IMR-90 (cell line): ENCODE measurements around the gene TAAR1. TPM values are rescaled to one million over a fixed set of nuclear protein-coding genes. Genes with fewer than 3 reads are reported as not detected.
"Not testable (repeated sequence)": the region's sequence is repeated elsewhere in the genome, so short reads cannot be mapped to it uniquely, and the experiment has no call there.

Source experiments
- ATAC-seq: fragments of 200-7000 bp; cut with Tn5 transposase; 2 replicates; pipeline ENCODE4 v1.9.1; 2020; ENCODE audit warnings: low read depth, mild to moderate bottlenecking, moderate library complexity
- BruUV-seq: library from RNA; stranded (reverse); fragments of 400-500 nt; replicated peaks from 2 replicates; lab custom pipeline; 2021; lab: Mats Ljungman, UMichigan
- CTCF ChIA-PET: fragments of 300-600 bp; formaldehyde crosslinking; extraction: SDS; loops from one replicate; lab custom pipeline; 2021; ENCODE audit warnings: antibody characterized with exemption; lab: Yijun Ruan, JAX
- POLR2A ChIA-PET: fragments of 300-600 bp; sonication (Branson Sonifier 250); formaldehyde crosslinking; loops from one replicate; lab custom pipeline; 2022; ENCODE audit warnings: antibody characterized with exemption; ENCODE audit not compliant: unreplicated experiment; lab: Charles Lee
- DNase-seq: peaks from one replicate; pipeline ENCODE4 v3.0.0; 2013
- H2AFZ ChIP-seq: replicated peaks from 2 replicates; pipeline ENCODE3; 2013; ENCODE audit warnings: low read length, mild to moderate bottlenecking; ENCODE audit not compliant: poor library complexity
- H2AK5ac ChIP-seq: 2 replicates; pipeline ENCODE4 v1.6.1; 2013; ENCODE audit warnings: low read depth, low read length, inconsistent platforms
- H2AK9ac ChIP-seq: replicated peaks from 2 replicates; pipeline ENCODE3; 2013; ENCODE audit warnings: mild to moderate bottlenecking, low read depth, low read length, moderate library complexity; ENCODE audit not compliant: poor library complexity
- H2BK120ac ChIP-seq: 2 replicates; pipeline ENCODE4 v1.6.1; 2013; ENCODE audit warnings: low read depth, low read length, inconsistent platforms
- H2BK15ac ChIP-seq: 3 replicates; pipeline ENCODE4 v1.6.1; 2013; ENCODE audit warnings: low read depth, low read length, inconsistent platforms
- H2BK20ac ChIP-seq: 2 replicates; pipeline ENCODE4 v1.6.1; 2013; ENCODE audit warnings: low read depth, mild to moderate bottlenecking, inconsistent platforms, low read length, moderate library complexity
- H2BK5ac ChIP-seq: 2 replicates; pipeline ENCODE4 v1.6.1; 2013; ENCODE audit warnings: mild to moderate bottlenecking, low read depth, low read length, inconsistent platforms; ENCODE audit not compliant: poor library complexity, severe bottlenecking
- H3K14ac ChIP-seq: replicated peaks from 2 replicates; pipeline ENCODE4 v1.6.1; 2013; ENCODE audit warnings: low read depth, low read length, inconsistent platforms
- H3K18ac ChIP-seq: 2 replicates; pipeline ENCODE4 v1.6.1; 2013; ENCODE audit warnings: low read depth, low read length, control low read depth
- H3K23ac ChIP-seq: 2 replicates; pipeline ENCODE4 v1.6.1; 2013; ENCODE audit warnings: low read depth, low read length, inconsistent platforms
- H3K27ac ChIP-seq: 2 replicates; pipeline ENCODE4 v1.5.1; 2013; ENCODE audit warnings: mild to moderate bottlenecking, control low read depth, low read length; ENCODE audit not compliant: insufficient read depth
- H3K27me3 ChIP-seq: 2 replicates; pipeline ENCODE4 v1.6.1; 2013; ENCODE audit warnings: low read length; ENCODE audit not compliant: control insufficient read depth, insufficient read depth
- H3K36me3 ChIP-seq: 2 replicates; pipeline ENCODE4 v1.6.1; 2013; ENCODE audit warnings: low read length, mixed read lengths; ENCODE audit not compliant: control insufficient read depth, insufficient read depth
- H3K4ac ChIP-seq: 2 replicates; pipeline ENCODE4 v1.6.1; 2013; ENCODE audit warnings: low read depth, low read length, inconsistent platforms
- H3K4me1 ChIP-seq: 2 replicates; pipeline ENCODE4 v1.6.1; 2013; ENCODE audit warnings: low read length, mixed read lengths; ENCODE audit not compliant: control insufficient read depth, insufficient read depth
- H3K4me2 ChIP-seq: 2 replicates; pipeline ENCODE4 v1.6.1; 2013; ENCODE audit warnings: low read depth, mild to moderate bottlenecking, control low read depth, low read length, moderate library complexity
- H3K4me3 ChIP-seq: 2 replicates; pipeline ENCODE4 v1.5.1; 2013; ENCODE audit warnings: low read depth, mild to moderate bottlenecking, control low read depth, low read length, moderate library complexity; ENCODE audit not compliant: insufficient read depth
- H3K56ac ChIP-seq: 2 replicates; pipeline ENCODE4 v1.6.1; 2013; ENCODE audit warnings: low read length, inconsistent platforms; ENCODE audit not compliant: insufficient read depth; ENCODE audit errors: extremely low read depth
- H3K79me1 ChIP-seq, 2 experiments: 2 replicates each; pipeline ENCODE4 v1.6.1; 2013; ENCODE audit warnings: low read length in 2 of 2, inconsistent platforms in 1 of 2, low read depth in 1 of 2
- H3K9ac ChIP-seq: 2 replicates; pipeline ENCODE4 v1.6.1; 2013; ENCODE audit warnings: low read depth, low read length, control low read depth
- H3K9me1 ChIP-seq: 2 replicates; pipeline ENCODE4 v1.6.1; 2013; ENCODE audit warnings: low read length, inconsistent platforms; ENCODE audit not compliant: insufficient read depth
- H3K9me3 ChIP-seq: 2 replicates; pipeline ENCODE4 v1.6.1; 2013; ENCODE audit warnings: low read length; ENCODE audit not compliant: control insufficient read depth, insufficient read depth
- H4K20me1 ChIP-seq: 2 replicates; pipeline ENCODE4 v1.6.1; 2013; ENCODE audit warnings: low read length, inconsistent platforms; ENCODE audit not compliant: insufficient read depth
- H4K5ac ChIP-seq: 2 replicates; pipeline ENCODE4 v1.6.1; 2013; ENCODE audit warnings: mild to moderate bottlenecking, low read depth, low read length, control low read depth
- H4K8ac ChIP-seq, 2 experiments: 2 replicates each; pipeline ENCODE4 v1.6.1; 2013; ENCODE audit warnings: low read depth in 2 of 2, low read length in 2 of 2, control low read depth in 1 of 2, inconsistent platforms in 1 of 2
- H4K91ac ChIP-seq: 2 replicates; pipeline ENCODE4 v1.6.1; 2013; ENCODE audit warnings: low read depth, low read length, inconsistent platforms; ENCODE audit not compliant: insufficient read depth
- RAD21 ChIP-seq: IDR thresholded peaks from 2 replicates; pipeline ENCODE4 v1.6.1; 2012; ENCODE audit warnings: low read length, improper control_type of control experiment
- RCOR1 ChIP-seq: IDR thresholded peaks from 2 replicates; pipeline ENCODE4 v1.6.1; 2012; ENCODE audit warnings: mild to moderate bottlenecking, low read length, improper control_type of control experiment; ENCODE audit not compliant: insufficient replicate concordance
- RFX5 ChIP-seq: IDR thresholded peaks from 2 replicates; pipeline ENCODE4 v1.8.0; 2012; ENCODE audit warnings: low read depth, mild to moderate bottlenecking, low read length, moderate library complexity
- WGBS, 2 experiments: methylation state at CpG; one replicate each; pipeline versions ENCODE4 v1.1.5 to v1.1.7; 2013; ENCODE audit warnings: missing lambda C conversion rate in 2 of 2; ENCODE audit not compliant: insufficient read length in 1 of 2; ENCODE audit errors: extremely low coverage in 2 of 2; 5-methylcytosine and 5-hydroxymethylcytosine counted together
- dilution Hi-C: fragments of 300-500 bp; cut with HindIII; formaldehyde crosslinking; loops from one replicate; pipeline ENCODE4 v1.14.3; 2018; ENCODE audit warnings: low sequenced_read_pairs; ENCODE audit not compliant: unreplicated experiment
- in situ Hi-C: fragments of 300-500 bp; cut with MboI; formaldehyde crosslinking; loops from 3 replicates; pipeline ENCODE4 v1.14.3; 2019; ENCODE audit warnings: low sequenced_read_pairs, inconsistent platforms, mixed read lengths
- intact Hi-C: fragments of 100-400 bp; cut with micrococcal nuclease; formaldehyde crosslinking; loops from 2 replicates; pipeline ENCODE4 v1.10.0; 2022
- polyA plus RNA-seq, 3 experiments: library from polyadenylated mRNA; depleted of rRNA; stranded (reverse); fragments of >200 nt; gene quantifications; 2 replicates each; pipeline ENCODE4 v1.2.3, GENCODE V29; 2012; ENCODE audit warnings: low replicate concordance in 1 of 3
- total RNA-seq: library from RNA; depleted of rRNA; stranded (reverse); fragments of >200 nt; gene quantifications from 2 replicates; pipeline ENCODE4 v1.2.3, GENCODE V29; 2012
- TF ChIP-seq, protein P1 (sequence below): fragments of 150-350 bp; IDR thresholded peaks from 2 replicates; pipeline ENCODE4 v1.6.1; 2016; ENCODE audit warnings: low read depth, mild to moderate bottlenecking, low read length, moderate library complexity, borderline replicate concordance
- TF ChIP-seq, protein P2 (sequence below): fragments of 150-350 bp; IDR thresholded peaks from 2 replicates; pipeline ENCODE4 v1.6.1; 2017; ENCODE audit warnings: mild to moderate bottlenecking, antibody characterized with exemption, low read length, low read depth

Gene TAAR1
- total and polyA plus RNA-seq, 2 of the 4 experiments (the other 2 are of a cell fraction) = not detected

DNA sequence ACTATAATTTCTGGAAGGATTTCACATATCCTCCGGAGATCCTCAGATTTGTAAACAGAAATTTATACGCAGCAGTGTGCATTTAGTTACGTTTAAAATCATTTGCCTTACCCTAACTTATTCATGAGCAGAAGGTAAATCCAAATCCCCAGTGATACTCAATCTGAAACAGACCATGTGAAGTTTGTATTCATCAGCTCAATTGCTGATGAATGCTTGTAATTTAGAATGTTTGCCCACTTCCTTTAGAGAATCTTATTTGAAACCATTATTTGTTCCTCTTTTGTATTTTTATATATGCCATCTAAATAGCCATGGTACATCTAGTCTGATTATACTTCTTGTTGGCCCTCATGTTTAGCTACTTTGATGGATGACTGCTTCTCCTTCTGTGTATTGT lies 15.4 kb downstream of the TAAR1 start:
- in situ Hi-C loops = no loop called here
- no peak overlapping the region for H2AK9ac ChIP-seq

DNA sequence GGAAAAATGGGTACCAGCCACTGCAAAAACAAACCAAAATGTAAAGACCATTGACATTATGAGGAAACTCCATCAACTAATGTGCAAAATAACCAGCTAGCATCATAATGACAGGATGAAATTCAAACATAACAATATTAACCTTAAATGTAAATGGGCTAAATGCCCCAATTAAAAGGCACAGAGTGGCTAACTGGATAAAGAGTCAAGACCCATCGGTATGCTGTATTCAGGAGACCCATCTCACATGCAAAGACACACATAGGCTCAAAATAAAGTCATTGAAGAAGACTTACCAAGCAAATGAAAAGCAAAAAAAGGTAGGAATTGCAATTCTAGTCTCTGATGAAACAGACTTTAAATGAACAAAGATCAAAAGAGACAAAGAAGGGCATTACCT lies 21.8 kb downstream of the TAAR1 start:
- H3K27me3 ChIP-seq = peaks cover 17% of the 10 kb centered on the region
- H3K4ac ChIP-seq, dilution Hi-C loops, H3K4me2 ChIP-seq, BruUV-seq, H3K4me3 ChIP-seq, POLR2A ChIA-PET, DNase-seq, H3K23ac ChIP-seq, H3K27ac ChIP-seq, H4K8ac ChIP-seq, CTCF ChIA-PET, H3K18ac ChIP-seq, H4K5ac ChIP-seq, H2BK120ac ChIP-seq, H4K20me1 ChIP-seq, H2AFZ ChIP-seq, H3K9ac ChIP-seq, H3K36me3 ChIP-seq, ATAC-seq, in situ Hi-C loops, H3K56ac ChIP-seq, H2AK5ac ChIP-seq, H3K9me3 ChIP-seq, H3K9me1 ChIP-seq, H4K91ac ChIP-seq, H2BK20ac ChIP-seq, H3K4me1 ChIP-seq, H3K14ac ChIP-seq, intact Hi-C loops, H2BK15ac ChIP-seq, H2BK5ac ChIP-seq, H2AK9ac ChIP-seq, H3K79me1 ChIP-seq: not testable (repeated sequence)
- no CpG with 5 or more reads among the region's 1 CpG for WGBS, 2 experiments

More for the DNA sequence above, 15.4 kb downstream of the TAAR1 start:
- Histone ChIP-seq H3K4me1 (no peaks in the 10 kb centered on the region), H3K4me2 (no peak overlapping the region), H4K8ac (no peak overlapping the region), H3K23ac (no peak overlapping the region), H2BK5ac (no peak overlapping the region), H3K14ac (no peak overlapping the region), H3K79me1 (no peaks in the 10 kb centered on the region), H4K91ac (no peak overlapping the region), H3K18ac (no peak overlapping the region), H2AFZ (no peak overlapping the region), H3K9me3 (no peaks in the 10 kb centered on the region), H3K27ac (no peak overlapping the region), H3K9ac (no peak overlapping the region), H4K5ac (no peak overlapping the region), H4K20me1 (no peaks in the 10 kb centered on the region), H2BK15ac (no peak overlapping the region), H2BK120ac (no peak overlapping the region), H3K4me3 (no peak overlapping the region), H2BK20ac (no peak overlapping the region), H3K36me3 (no peaks in the 10 kb centered on the region), H3K4ac (no peak overlapping the region), H2AK5ac (no peak overlapping the region), H3K56ac (no peak overlapping the region), H3K9me1 (no peaks in the 10 kb centered on the region), H3K27me3 (peaks cover 5% of the 10 kb centered on the region)
- 80% methylated on average over 1 of the region's 3 CpGs; no CpG with 5 or more reads in 1 of the 2 experiments for WGBS, 2 experiments
- TF ChIP-seq, protein P1, sequence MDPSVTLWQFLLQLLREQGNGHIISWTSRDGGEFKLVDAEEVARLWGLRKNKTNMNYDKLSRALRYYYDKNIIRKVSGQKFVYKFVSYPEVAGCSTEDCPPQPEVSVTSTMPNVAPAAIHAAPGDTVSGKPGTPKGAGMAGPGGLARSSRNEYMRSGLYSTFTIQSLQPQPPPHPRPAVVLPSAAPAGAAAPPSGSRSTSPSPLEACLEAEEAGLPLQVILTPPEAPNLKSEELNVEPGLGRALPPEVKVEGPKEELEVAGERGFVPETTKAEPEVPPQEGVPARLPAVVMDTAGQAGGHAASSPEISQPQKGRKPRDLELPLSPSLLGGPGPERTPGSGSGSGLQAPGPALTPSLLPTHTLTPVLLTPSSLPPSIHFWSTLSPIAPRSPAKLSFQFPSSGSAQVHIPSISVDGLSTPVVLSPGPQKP = no peak
- TF ChIP-seq, protein P2, sequence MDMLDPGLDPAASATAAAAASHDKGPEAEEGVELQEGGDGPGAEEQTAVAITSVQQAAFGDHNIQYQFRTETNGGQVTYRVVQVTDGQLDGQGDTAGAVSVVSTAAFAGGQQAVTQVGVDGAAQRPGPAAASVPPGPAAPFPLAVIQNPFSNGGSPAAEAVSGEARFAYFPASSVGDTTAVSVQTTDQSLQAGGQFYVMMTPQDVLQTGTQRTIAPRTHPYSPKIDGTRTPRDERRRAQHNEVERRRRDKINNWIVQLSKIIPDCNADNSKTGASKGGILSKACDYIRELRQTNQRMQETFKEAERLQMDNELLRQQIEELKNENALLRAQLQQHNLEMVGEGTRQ = no peak
- TF ChIP-seq RAD21 (no peak), RFX5 (no peak), RCOR1 (no peak)
- CTCF ChIA-PET = no interaction called here
- dilution Hi-C loops = no loop called here
- intact Hi-C loops = no loop called here
- POLR2A ChIA-PET = no interaction called here
- ATAC-seq (no peak), DNase-seq (no peak)
- no TSS peak for BruUV-seq
